K562 (cell line): ENCODE results near the gene MRPL2. TPM values are rescaled to one million over a fixed set of nuclear protein-coding genes. Genes with fewer than 3 reads are reported as not detected.
A peak's percentile ranks its signal among the peaks of the same experiment; 100 is the strongest.

Experiments used
- FOXA3 ChIP-seq, 2 experiments: fragments of 450-650 bp in 1 of 2; sonication (generic) in 1 of 2; formaldehyde crosslinking; IDR thresholded peaks in 1 of 2; conservative IDR thresholded peaks in 1 of 2; 2 replicates each; pipeline versions ENCODE4 v1.4.0 to v1.8.0; 2020 to 2022; ENCODE audit warnings: mild to moderate bottlenecking in 2 of 2, missing genetic modification reagents in 1 of 2
- GABPB1 ChIP-seq: sonication (generic); formaldehyde crosslinking; IDR thresholded peaks from 2 replicates; pipeline ENCODE4 v1.8.0; 2022; ENCODE audit warnings: mild to moderate bottlenecking, missing genetic modification reagents
- HDAC1 ChIP-seq, 2 experiments: fragments of 450-650 bp; IDR thresholded peaks; 2 replicates each; pipeline ENCODE4 v1.6.1; 2016 to 2017; ENCODE audit warnings: inconsistent platforms in 1 of 2, mild to moderate bottlenecking in 1 of 2, moderate library complexity in 1 of 2
- L3MBTL2 ChIP-seq: fragments of 450-650 bp; IDR thresholded peaks from 2 replicates; pipeline ENCODE4 v1.6.1; 2016; ENCODE audit warnings: mild to moderate bottlenecking, moderate library complexity
- MCM3 ChIP-seq: fragments of 450-650 bp; IDR thresholded peaks from 2 replicates; pipeline ENCODE4 v1.6.1; 2016
- MEIS2 ChIP-seq: fragments of 450-650 bp; IDR thresholded peaks from 2 replicates; pipeline ENCODE4 v1.6.1; 2014; ENCODE audit warnings: mild to moderate bottlenecking; ENCODE audit not compliant: partially characterized antibody
- POLR2AphosphoS5 ChIP-seq: IDR thresholded peaks from 2 replicates; pipeline ENCODE4 v1.6.1; 2011; ENCODE audit warnings: mild to moderate bottlenecking, low read depth, low read length, moderate library complexity; ENCODE audit not compliant: control insufficient read depth, insufficient read depth
- SAP30 ChIP-seq: fragments of 200-600 bp; sonication (generic); IDR thresholded peaks from 2 replicates; pipeline ENCODE4 v1.6.1; 2012; ENCODE audit warnings: borderline replicate concordance, low read depth, mild to moderate bottlenecking, moderate library complexity, low read length, control low read depth, inconsistent platforms; ENCODE audit not compliant: insufficient read depth, poor library complexity, severe bottlenecking
- SREBF1 ChIP-seq: fragments of 150-350 bp; IDR thresholded peaks from 2 replicates; pipeline ENCODE4 v1.6.1; 2014; ENCODE audit warnings: antibody characterized with exemption, low read depth, low read length, borderline replicate concordance
- TCF7L2 ChIP-seq: fragments of 150-350 bp; IDR thresholded peaks from 2 replicates; pipeline ENCODE4 v1.6.1; 2016; ENCODE audit warnings: low read depth, mild to moderate bottlenecking, low read length, moderate library complexity
- TRIM28 ChIP-seq: fragments of 450-650 bp; IDR thresholded peaks from 2 replicates; pipeline ENCODE4 v1.6.1; 2017
- YY1 ChIP-seq, 3 experiments: IDR thresholded peaks; 2 replicates each; pipeline ENCODE4 v1.6.1; 2011; ENCODE audit warnings: low read length in 2 of 3, mild to moderate bottlenecking in 2 of 3, moderate library complexity in 2 of 3, borderline replicate concordance in 1 of 3, control low read depth in 1 of 3, low read depth in 1 of 3; ENCODE audit not compliant: insufficient read depth in 3 of 3, insufficient replicate concordance in 2 of 3, control insufficient read depth in 1 of 3, insufficient read length in 1 of 3; ENCODE audit errors: extremely low read depth in 1 of 3
- ZC3H4 ChIP-seq: sonication (generic); formaldehyde crosslinking; IDR thresholded peaks from 2 replicates; pipeline ENCODE4 v1.9.0; 2021; ENCODE audit warnings: missing genetic modification reagents, borderline replicate concordance
- ZC3H8 ChIP-seq: fragments of 450-650 bp; IDR thresholded peaks from 2 replicates; pipeline ENCODE4 v1.6.1; 2017
- ZNF12 ChIP-seq: sonication (generic); formaldehyde crosslinking; IDR thresholded peaks from 2 replicates; pipeline ENCODE4 v1.4.0; 2020; ENCODE audit warnings: mild to moderate bottlenecking, missing genetic modification reagents
- ZNF347 ChIP-seq: fragments of 450-650 bp; formaldehyde crosslinking; IDR thresholded peaks from 2 replicates; pipeline ENCODE4 v1.4.0; 2020; ENCODE audit warnings: low read depth, mild to moderate bottlenecking, moderate library complexity
- polyA plus RNA-seq, 8 experiments: library from polyadenylated mRNA; depleted of rRNA in 4 of 8; stranded (reverse) in 5 of 8; unstranded in 3 of 8; fragments of >200 nt; fragmentation: Nextera tagmentation in 2 of 8; fragmentation: Illumina TruSeq in 1 of 8; extraction: Ambion mirVana in 2 of 8; extraction: Trizol in 1 of 8; gene quantifications; 2 replicates each; pipeline versions ENCODE4 v1.2.1 to v1.2.3, GENCODE V29; 2011 to 2014; ENCODE audit warnings: inconsistent platforms in 1 of 8, missing spikeins in 1 of 8
- total RNA-seq, 7 experiments: library from RNA; depleted of rRNA in 6 of 7; stranded (reverse); fragments of >200 nt in 6 of 7; fragmentation: Illumina TruSeq in 2 of 7; extraction: Trizol in 2 of 7; gene quantifications; 2 replicates each; pipeline versions ENCODE4 v1.2.1 to v1.2.3, GENCODE V29; 2011 to 2021; ENCODE audit warnings: low replicate concordance in 1 of 7
- TF ChIP-seq, protein P1 (sequence below): fragments of 150-350 bp; IDR thresholded peaks from 2 replicates; pipeline ENCODE4 v1.6.1; 2014; ENCODE audit warnings: low read depth, mild to moderate bottlenecking, low read length, borderline replicate concordance
- TF ChIP-seq, protein P2 (sequence below), 3 experiments: fragments of 200-800 bp in 1 of 3; sonication (Bioruptor generic) in 1 of 3; sonication (generic) in 1 of 3; formaldehyde crosslinking in 1 of 3; IDR thresholded peaks; 2 replicates each; pipeline versions ENCODE4 v1.6.1 to v1.8.0; 2016 to 2022; ENCODE audit warnings: mild to moderate bottlenecking in 2 of 3, missing compliant biosample characterization in 2 of 3, missing genetic modification characterization in 2 of 3, missing genetic modification reagents in 1 of 3

Gene MRPL2
- total and polyA plus RNA-seq, 9 of the 15 experiments (the other 6 are each of a cell fraction or from before 2014, with no cell fraction given), result 63.1 to 262 (median 121) TPM

DNA sequence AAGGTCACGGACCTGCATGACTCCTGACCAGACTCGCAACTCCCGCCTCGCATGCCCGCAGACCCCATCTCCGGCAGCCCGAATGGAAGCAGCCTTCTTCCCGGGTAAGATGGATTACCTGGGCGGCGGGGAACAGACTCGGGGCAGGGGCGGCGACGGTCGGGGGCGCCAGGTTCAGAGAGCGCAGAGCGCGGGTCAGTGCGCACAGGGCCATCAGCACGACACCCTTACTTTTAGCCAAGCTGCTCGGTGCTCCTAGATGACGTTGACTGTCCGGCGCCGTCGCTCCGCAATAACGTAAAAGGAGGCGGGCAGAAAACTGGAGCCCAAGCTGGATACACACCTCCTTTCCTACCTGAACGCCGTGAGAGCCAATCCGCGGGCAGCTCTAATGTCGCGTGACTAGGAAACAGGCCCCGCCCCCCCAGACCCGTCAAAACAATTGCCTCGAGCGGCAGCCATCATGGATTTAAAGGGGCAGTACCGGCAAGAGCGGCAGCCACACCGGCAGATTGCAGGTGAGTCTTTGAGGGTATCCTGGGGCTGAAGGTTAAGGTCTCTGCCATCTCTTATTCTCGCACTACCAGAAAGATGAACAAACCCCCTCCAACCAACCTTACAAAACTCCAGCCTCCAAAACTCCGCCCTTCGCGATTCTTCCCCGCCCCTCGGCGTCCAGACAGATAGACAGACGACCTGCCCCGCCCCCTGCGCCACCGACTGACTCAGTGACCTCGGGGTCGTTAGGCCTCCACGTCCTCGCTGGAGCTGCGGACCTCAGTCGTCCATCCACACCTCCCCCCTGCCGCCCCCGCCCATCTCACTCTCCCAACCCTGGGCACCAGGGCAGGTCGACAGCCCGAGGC is at the start of gene MRPL2, which contains the start of gene KLC4 (continued):
- TF ChIP-seq TCF7L2 (no peak), HDAC1 (IDR thresholded peaks at IDR 0.05) (peak in 1 of 2 experiments; percentile 96; a peak in 2 of 4 replicates), POLR2AphosphoS5 (peak; percentile 94), GABPB1 (CRISPR knock-in tag) (peak; percentile 62; the same call in 1 of the 2 replicates), YY1 (IDR thresholded peaks at IDR 0.05; ENCODE audit: borderline replicate concordance in 1 of 3, control insufficient read depth in 1 of 3, extremely low read depth in 1 of 3, insufficient read depth in 3 of 3, insufficient read length in 1 of 3, insufficient replicate concordance in 2 of 3, low read depth in 1 of 3, low read length in 2 of 3) (peak; percentile 92 to 99 (median 98)), SREBF1 (peak; percentile 40; the same call in 1 of the 2 replicates), FOXA3 (CRISPR knock-in tag; conservative IDR thresholded peaks at IDR 0.05 in 1 of 2, IDR thresholded peaks at IDR 0.05 in 1 of 2) (peak in 1 of 2 experiments; percentile 51; a peak in 1 of 4 replicates), ZC3H8 (no peak), ZNF347 (no peak), ZNF12 (CRISPR knock-in tag) (no peak), TRIM28 (no peak), L3MBTL2 (peak; percentile 9; the same call in 1 of the 2 replicates), ZC3H4 (no peak), MCM3 (no peak), SAP30 (peak; percentile 78), MEIS2 (peak; percentile 66)
- TF ChIP-seq, protein P1, sequence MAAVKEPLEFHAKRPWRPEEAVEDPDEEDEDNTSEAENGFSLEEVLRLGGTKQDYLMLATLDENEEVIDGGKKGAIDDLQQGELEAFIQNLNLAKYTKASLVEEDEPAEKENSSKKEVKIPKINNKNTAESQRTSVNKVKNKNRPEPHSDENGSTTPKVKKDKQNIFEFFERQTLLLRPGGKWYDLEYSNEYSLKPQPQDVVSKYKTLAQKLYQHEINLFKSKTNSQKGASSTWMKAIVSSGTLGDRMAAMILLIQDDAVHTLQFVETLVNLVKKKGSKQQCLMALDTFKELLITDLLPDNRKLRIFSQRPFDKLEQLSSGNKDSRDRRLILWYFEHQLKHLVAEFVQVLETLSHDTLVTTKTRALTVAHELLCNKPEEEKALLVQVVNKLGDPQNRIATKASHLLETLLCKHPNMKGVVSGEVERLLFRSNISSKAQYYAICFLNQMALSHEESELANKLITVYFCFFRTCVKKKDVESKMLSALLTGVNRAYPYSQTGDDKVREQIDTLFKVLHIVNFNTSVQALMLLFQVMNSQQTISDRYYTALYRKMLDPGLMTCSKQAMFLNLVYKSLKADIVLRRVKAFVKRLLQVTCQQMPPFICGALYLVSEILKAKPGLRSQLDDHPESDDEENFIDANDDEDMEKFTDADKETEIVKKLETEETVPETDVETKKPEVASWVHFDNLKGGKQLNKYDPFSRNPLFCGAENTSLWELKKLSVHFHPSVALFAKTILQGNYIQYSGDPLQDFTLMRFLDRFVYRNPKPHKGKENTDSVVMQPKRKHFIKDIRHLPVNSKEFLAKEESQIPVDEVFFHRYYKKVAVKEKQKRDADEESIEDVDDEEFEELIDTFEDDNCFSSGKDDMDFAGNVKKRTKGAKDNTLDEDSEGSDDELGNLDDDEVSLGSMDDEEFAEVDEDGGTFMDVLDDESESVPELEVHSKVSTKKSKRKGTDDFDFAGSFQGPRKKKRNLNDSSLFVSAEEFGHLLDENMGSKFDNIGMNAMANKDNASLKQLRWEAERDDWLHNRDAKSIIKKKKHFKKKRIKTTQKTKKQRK, result no peak
- TF ChIP-seq, protein P2, sequence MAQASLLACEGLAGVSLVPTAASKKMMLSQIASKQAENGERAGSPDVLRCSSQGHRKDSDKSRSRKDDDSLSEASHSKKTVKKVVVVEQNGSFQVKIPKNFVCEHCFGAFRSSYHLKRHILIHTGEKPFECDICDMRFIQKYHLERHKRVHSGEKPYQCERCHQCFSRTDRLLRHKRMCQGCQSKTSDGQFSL (CRISPR knock-in tag; IDR thresholded peaks at IDR 0.05), result no peak
- TF ChIP-seq, protein P2 (tag; IDR thresholded peaks at IDR 0.05), result no peak
